NCI-H345 treated with DMSO at 0.1 percent for 48 hours (cell line): ENCODE measurements around the gene MCF2L.
"Not testable (repeated sequence)": the region's sequence is repeated elsewhere in the genome, so short reads cannot be mapped to it uniquely, and the experiment has no call there.

Experiments used
- DNase-seq: peaks from one replicate; lab custom pipeline; 2025; ENCODE audit not compliant: unreplicated experiment; lab: John Stamatoyannopoulos, UW

MCF2L gene

DNA sequence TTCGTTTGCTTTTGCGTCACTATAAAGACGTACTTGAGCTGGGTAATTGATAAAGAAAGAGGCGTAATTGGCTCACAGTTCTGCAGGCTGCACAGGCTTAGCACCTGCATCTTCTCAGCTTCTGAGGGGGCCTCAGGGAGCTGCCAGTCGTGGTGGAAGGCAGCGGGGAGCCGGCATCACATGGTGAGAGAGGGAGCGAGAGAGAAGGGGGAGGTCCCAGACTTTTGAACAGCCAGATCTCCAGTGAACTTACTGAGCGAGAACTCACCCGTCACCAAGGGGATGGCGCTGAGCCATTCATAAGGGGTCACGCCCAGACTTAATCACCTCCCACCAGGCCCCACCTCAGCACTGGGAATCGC lies 77.8 kb downstream of the MCF2L start:
- no peak for DNase-seq

- no peak for DNase-seq
Measured at GRCh38 chr13:113047587-113047986, 78.6 kb downstream of the MCF2L start.

DNA sequence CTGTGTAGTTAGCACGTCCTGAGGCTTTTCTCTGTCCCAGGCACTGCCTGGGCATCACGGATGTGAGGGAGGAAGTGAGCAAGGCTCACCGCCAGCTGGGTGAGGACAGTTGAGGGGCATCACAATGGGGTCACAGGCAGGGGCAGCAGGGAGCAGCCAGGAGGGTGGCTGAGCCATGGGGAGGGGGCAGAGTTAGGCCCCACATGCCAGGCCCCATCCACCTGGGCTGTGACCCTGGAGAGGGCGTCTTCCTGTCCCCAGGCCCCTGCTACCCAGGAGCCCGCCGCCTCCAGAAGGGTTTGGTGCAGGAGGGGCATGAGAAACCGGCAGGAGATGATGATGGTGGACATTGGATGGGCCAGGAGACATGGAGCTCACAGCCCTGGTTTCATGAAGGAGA lies 79.8 kb downstream of the MCF2L start:
- DNase-seq, result no peak

- no peak for DNase-seq
Measured at GRCh38 chr13:113049521-113049941, 80.5 kb downstream of the MCF2L start.

DNA sequence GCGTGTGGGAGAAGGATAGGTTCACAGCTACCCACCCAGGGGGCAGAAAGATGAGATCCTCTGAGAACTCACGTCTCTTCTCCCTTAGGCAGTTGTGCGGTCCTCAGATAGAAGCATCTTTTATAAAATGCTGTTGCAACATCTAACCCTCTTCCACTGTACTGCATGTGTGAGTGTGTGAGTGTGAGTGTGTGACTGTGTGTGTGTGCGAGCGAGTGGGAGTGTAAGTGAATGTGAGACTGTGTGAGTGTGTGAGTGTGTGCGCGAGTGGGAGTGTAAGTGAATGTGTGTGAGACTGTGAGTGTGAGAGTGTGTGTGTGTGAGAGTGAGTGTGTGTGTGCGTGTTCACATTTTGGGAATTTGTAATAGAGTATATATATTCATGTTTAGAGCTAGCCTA lies 81.0 kb downstream of the MCF2L start:
- DNase-seq, result no peak

- no peak for DNase-seq
Measured at GRCh38 chr13:113050734-113051431, 81.9 kb downstream of the MCF2L start.

- no peak for DNase-seq
Measured at GRCh38 chr13:113051641-113052040, 82.6 kb downstream of the MCF2L start.

- DNase-seq, result no peak
Measured at GRCh38 chr13:113052206-113052605, 83.2 kb downstream of the MCF2L start.

GRCh38 chr13:113052971-113053370 lies 84.0 kb downstream of the MCF2L start:
- no peak for DNase-seq

DNA sequence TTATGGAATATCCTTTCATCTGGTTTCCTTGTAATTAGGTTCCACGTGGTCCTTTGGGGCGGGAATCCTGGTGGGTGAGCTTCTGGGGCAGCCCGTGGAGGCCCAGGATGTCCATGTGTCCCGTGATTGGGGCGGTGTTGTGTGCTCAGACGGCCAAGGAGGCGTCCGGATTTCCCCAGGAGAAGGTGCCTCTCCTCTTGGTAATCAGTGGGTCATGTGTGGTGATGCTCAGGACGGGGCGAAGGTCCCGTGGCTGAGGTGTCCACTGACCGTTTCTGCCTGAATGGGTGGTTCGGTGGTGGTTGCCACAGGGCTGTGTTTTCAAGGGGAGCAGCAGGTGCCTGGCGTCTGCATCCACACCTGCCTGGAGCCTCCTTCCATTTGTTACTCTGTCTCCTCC lies 84.4 kb downstream of the MCF2L start:
- DNase-seq, result no peak

DNA sequence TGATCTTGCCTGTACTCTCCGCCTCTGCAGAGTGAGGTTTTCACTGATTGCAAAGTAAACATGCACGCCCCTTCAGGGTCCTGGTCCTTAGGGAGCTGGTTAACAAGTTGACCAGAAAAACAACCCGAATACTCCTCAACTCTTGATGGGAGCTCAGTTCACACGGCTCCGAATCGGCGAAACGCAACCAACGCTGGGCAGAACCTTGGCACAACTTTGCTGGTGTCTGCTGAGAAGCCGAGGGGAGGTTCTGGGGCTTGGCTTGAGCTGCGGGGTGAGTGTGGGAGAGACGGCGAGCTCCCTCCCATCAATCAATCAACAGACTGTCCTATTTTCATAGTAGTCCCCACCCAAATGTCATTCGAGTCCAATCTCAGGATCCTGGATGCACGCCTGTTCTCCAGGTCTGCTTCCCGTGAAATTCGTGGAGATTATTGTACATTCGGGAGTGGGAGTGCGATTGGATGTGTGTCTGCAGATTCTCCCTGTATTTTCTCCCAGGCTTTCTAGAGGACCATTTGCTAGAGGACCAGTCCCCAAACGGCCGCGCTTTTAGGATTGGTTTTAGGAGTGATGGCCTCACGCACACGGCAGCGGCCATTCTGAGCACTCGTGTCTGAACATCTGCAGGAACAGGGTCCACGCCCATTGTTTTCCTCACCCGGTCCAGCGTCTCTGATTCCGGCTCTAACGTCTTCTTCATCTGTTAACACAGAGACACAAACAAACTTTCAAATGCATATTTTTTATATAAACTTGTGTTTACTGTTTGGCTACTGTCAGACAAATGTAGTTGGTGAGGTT lies 85.0 kb downstream of the MCF2L start:
- DNase-seq, result no peak

DNA sequence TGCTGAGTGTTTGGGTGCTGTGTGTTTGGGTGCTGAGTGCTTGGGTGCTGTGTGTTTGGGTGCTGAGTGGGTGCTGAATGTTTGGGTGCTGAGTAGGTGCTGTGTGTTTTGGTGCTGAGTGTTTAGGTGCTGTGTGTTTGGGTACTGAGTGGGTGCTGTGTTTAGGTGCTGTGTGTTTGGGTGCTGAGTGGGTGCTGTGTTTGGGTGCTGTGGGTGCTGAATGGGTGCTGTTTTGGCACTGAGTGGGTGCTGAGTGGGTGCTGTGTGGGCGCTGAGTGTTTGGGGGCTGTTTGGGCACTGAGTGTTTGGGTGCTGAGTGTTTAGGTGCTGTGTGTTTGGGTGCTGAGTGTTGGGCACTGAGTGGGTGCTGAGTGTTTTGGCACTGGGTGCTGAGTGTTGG lies 88.1 kb downstream of the MCF2L start:
- no peak for DNase-seq

DNA sequence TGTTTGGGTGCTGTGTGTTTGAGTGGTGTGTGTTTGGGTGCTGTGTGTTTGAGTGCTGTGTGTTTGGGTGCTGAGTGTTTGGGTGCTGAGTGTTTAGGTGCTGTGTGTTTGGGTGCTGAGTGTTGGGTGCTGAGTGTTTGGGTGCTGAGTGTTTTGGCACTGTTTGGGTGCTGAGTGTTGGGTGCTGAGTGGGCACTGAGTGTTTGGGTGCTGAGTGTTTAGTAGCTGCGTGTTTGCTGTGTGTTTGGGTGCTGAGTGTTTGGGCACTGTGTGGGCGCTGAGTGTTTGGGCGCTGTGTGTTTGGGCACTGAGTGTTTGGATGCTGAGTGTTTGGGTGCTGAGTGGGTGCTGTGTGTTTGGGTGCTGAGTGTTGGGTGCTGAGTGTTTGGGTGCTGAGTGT lies 88.5 kb downstream of the MCF2L start:
- DNase-seq, result not testable (repeated sequence)

GRCh38 chr13:113058129-113058987 lies 89.3 kb downstream of the MCF2L start:
- no peak for DNase-seq

- no peak for DNase-seq
Measured at GRCh38 chr13:113058988-113059850, 90.2 kb downstream of the MCF2L start.

GRCh38 chr13:113059891-113060290 lies 90.9 kb downstream of the MCF2L start:
- DNase-seq, result no peak

GRCh38 chr13:113060557-113061270 lies 91.7 kb downstream of the MCF2L start:
- DNase-seq, result no peak

- no peak for DNase-seq
Measured at GRCh38 chr13:113061271-113061625, 92.2 kb downstream of the MCF2L start.

DNA sequence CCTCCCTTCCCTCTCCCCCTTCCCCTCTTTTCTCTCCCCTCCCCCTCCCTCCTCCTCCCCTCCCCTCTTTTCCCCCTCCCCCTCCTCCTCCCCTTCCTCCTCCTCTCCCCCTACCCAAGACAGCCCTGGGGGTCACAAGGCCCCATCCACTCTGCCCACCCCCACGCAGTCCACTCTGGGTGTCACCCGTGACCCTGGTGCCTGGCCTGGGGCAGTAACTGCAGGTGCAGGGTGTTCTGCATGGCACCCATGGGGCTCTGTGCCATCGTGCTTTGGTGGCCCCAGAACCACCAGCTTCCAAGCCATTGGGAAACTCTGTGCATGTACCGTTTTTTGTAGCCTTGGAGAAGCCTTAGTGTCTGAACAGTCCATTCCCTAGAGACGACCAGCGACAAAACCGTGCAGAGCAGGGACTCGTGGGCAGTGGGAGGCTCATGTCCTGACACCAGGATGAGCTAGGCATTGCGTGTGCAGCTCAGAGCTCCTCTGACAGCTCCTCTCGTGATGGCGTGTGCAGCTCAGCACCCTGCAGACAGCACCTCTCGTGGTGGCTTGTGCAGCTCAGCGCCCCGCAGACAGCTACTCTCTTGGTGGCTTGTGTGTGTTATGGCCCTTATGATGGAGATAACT lies 92.9 kb downstream of the MCF2L start:
- no peak for DNase-seq

- DNase-seq, result no peak
Measured at GRCh38 chr13:113062691-113063090, 93.7 kb downstream of the MCF2L start.
